Neural cell (in vitro differentiated cells): Measurements from ENCODE around the gene ZNF580.

Source experiments
- EP300 ChIP-seq: fragments of 450-650 bp; conservative IDR thresholded peaks from 2 replicates; pipeline ENCODE4 v1.6.1; 2014; ENCODE audit warnings: antibody characterized with exemption, mild to moderate bottlenecking, moderate library complexity; ENCODE audit not compliant: poor library complexity, severe bottlenecking
- EZH2 ChIP-seq: fragments of 200-600, 300-800 bp; shearing (Covaris generic), sonication (generic); IDR thresholded peaks from 2 replicates; pipeline ENCODE4 v1.6.1; 2014; ENCODE audit warnings: antibody characterized with exemption, low read length, borderline replicate concordance, mild to moderate bottlenecking; ENCODE audit not compliant: insufficient read depth, poor library complexity, severe bottlenecking
- MXI1 ChIP-seq: fragments of 450-650 bp; conservative IDR thresholded peaks from 2 replicates; pipeline ENCODE4 v1.6.1; 2014; ENCODE audit warnings: antibody characterized with exemption, mild to moderate bottlenecking; ENCODE audit not compliant: poor library complexity, severe bottlenecking
- POLR2AphosphoS5 ChIP-seq: IDR thresholded peaks from 2 replicates; pipeline ENCODE4 v1.6.1; 2012
- RAD21 ChIP-seq: fragments of 450-650 bp; conservative IDR thresholded peaks from 2 replicates; pipeline ENCODE4 v1.6.1; 2014; ENCODE audit warnings: antibody characterized with exemption, mild to moderate bottlenecking, moderate library complexity
- SMC3 ChIP-seq: fragments of 450-650 bp; conservative IDR thresholded peaks from 2 replicates; pipeline ENCODE4 v1.6.1; 2014; ENCODE audit warnings: antibody characterized with exemption, mild to moderate bottlenecking, moderate library complexity; ENCODE audit not compliant: poor library complexity
- TAF1 ChIP-seq: IDR thresholded peaks from 2 replicates; pipeline ENCODE4 v1.6.1; 2012; ENCODE audit warnings: low read depth
- TF ChIP-seq, protein P1 (sequence below): fragments of 450-650 bp; IDR thresholded peaks from 2 replicates; pipeline ENCODE4 v1.5.1; 2014; ENCODE audit warnings: antibody characterized with exemption, mild to moderate bottlenecking, moderate library complexity; ENCODE audit not compliant: poor library complexity, severe bottlenecking
- TF ChIP-seq, protein P2 (sequence below): IDR thresholded peaks from 2 replicates; pipeline ENCODE4 v1.6.1; 2012; ENCODE audit warnings: borderline replicate concordance

DNA sequence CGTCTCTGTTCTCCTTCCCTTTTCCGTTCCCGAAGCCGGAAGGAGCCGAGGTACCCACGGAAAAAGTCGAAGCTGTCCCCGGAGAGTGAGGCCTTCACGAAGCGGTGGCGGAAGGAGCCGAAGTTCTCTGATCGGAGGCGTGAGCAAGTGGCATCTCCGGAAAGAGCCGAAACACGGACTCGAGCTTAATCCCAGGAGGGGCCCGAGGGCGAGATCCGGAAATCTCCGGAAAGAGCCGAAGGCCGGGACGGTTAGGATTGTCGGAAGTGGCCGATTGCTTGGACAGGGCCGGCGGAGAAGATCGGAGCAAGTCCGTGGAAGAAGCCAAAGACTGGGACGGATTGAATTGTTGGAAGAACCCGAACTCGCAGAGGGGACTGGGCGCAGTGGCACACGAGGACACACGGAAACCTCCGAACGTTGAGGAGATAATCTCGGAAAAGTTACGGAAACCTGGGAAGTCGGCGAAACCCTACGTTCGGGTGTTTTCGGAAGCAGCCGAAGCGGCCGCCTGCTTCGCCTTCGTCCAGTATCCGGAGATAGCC is 13.6 kb downstream of the ZNF580 start:
- TF ChIP-seq, protein P1, sequence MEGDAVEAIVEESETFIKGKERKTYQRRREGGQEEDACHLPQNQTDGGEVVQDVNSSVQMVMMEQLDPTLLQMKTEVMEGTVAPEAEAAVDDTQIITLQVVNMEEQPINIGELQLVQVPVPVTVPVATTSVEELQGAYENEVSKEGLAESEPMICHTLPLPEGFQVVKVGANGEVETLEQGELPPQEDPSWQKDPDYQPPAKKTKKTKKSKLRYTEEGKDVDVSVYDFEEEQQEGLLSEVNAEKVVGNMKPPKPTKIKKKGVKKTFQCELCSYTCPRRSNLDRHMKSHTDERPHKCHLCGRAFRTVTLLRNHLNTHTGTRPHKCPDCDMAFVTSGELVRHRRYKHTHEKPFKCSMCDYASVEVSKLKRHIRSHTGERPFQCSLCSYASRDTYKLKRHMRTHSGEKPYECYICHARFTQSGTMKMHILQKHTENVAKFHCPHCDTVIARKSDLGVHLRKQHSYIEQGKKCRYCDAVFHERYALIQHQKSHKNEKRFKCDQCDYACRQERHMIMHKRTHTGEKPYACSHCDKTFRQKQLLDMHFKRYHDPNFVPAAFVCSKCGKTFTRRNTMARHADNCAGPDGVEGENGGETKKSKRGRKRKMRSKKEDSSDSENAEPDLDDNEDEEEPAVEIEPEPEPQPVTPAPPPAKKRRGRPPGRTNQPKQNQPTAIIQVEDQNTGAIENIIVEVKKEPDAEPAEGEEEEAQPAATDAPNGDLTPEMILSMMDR, result no peak
- TF ChIP-seq POLR2AphosphoS5, result no peak
- TF ChIP-seq, protein P2, sequence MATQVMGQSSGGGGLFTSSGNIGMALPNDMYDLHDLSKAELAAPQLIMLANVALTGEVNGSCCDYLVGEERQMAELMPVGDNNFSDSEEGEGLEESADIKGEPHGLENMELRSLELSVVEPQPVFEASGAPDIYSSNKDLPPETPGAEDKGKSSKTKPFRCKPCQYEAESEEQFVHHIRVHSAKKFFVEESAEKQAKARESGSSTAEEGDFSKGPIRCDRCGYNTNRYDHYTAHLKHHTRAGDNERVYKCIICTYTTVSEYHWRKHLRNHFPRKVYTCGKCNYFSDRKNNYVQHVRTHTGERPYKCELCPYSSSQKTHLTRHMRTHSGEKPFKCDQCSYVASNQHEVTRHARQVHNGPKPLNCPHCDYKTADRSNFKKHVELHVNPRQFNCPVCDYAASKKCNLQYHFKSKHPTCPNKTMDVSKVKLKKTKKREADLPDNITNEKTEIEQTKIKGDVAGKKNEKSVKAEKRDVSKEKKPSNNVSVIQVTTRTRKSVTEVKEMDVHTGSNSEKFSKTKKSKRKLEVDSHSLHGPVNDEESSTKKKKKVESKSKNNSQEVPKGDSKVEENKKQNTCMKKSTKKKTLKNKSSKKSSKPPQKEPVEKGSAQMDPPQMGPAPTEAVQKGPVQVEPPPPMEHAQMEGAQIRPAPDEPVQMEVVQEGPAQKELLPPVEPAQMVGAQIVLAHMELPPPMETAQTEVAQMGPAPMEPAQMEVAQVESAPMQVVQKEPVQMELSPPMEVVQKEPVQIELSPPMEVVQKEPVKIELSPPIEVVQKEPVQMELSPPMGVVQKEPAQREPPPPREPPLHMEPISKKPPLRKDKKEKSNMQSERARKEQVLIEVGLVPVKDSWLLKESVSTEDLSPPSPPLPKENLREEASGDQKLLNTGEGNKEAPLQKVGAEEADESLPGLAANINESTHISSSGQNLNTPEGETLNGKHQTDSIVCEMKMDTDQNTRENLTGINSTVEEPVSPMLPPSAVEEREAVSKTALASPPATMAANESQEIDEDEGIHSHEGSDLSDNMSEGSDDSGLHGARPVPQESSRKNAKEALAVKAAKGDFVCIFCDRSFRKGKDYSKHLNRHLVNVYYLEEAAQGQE, result no peak
- TF ChIP-seq TAF1, result no peak
- no peak for TF ChIP-seq EZH2
- TF ChIP-seq SMC3, result no peak
- TF ChIP-seq EP300, result no peak
- TF ChIP-seq RAD21, result no peak
- TF ChIP-seq MXI1, result no peak
